Measurements from ENCODE around the gene DSCAML1. TPM values are rescaled to one million over a fixed set of nuclear protein-coding genes. Genes with fewer than 3 reads are reported as not detected.

The DSCAML1 gene
- total and polyA plus RNA-seq, 9 of the 15 experiments (the other 6 are each of a cell fraction or from before 2014, with no cell fraction given), result not detected

- H3K27ac ChIP-seq (ENCODE audit: extremely low read depth, low read depth, low read length), result no peak overlapping the region
- no peaks in the 10 kb centered on the region for H3K79me2 ChIP-seq (ENCODE audit: control insufficient read depth, insufficient read depth, low read length)
- TF ChIP-seq SPI1 (IDR thresholded peaks at IDR 0.05; ENCODE audit: borderline replicate concordance, low read depth, low read length) (no peak), ESRRB (CRISPR knock-in tag; IDR thresholded peaks at IDR 0.05; ENCODE audit: borderline replicate concordance) (no peak), NR2C2 (CRISPR knock-in tag; IDR thresholded peaks at IDR 0.05) (no peak), NR2C2 (tag; IDR thresholded peaks at IDR 0.05) (no peak), SAFB2 (IDR thresholded peaks at IDR 0.05; ENCODE audit: borderline replicate concordance, low read depth, low read length, severe bottlenecking) (no peak), ZNF764 (CRISPR knock-in tag; IDR thresholded peaks at IDR 0.05; ENCODE audit: low read depth) (no peak), ZNF551 (CRISPR knock-in tag; IDR thresholded peaks at IDR 0.05) (no peak)
- no peak for FAIRE-seq
- H3K4me2 ChIP-seq (ENCODE audit: insufficient read depth, low read length), result no peak overlapping the region
- no peaks in the 10 kb centered on the region for H3K9me1 ChIP-seq (ENCODE audit: control insufficient read depth, insufficient read depth, low read length)
- POLR2A ChIA-PET, result interaction anchor here (0.5 to 1.2 kb wide), 2 partner anchors 278 to 563 kb away, joined by 3 read pairs; partner anchors contain the start of gene CEP164
- H3K27me3 ChIP-seq (ENCODE audit: control insufficient read depth in 2 of 2, insufficient read depth in 2 of 2, low read length in 2 of 2), result peaks cover 10 to 66% of the 10 kb centered on the region in 2 experiments; a peak in 3 of 5 replicates
- no peak overlapping the region for H3K4me3 ChIP-seq
- H3K4me1 ChIP-seq (replicated peaks in 1 of 2; ENCODE audit: control insufficient read depth in 2 of 2, insufficient read depth in 2 of 2, low read length in 2 of 2), result no peaks in the 10 kb centered on the region
- peaks cover 4% of the 10 kb centered on the region for H4K20me1 ChIP-seq (replicated peaks; ENCODE audit: control insufficient read depth, insufficient read depth, low read length)
- in situ Hi-C loops (cut with MboI) (no loop called here), intact Hi-C loops (cut with micrococcal nuclease) (no loop called here)
- DNase-seq (ENCODE audit: extremely low read depth in 1 of 4, low spot score in 3 of 4), result no peak
- ATAC-seq, result no peak
- no peak overlapping the region for H2AFZ ChIP-seq (ENCODE audit: low read depth, low read length)
- H3K9ac ChIP-seq (ENCODE audit: insufficient read depth in 1 of 2, low read depth in 2 of 2, low read length in 2 of 2), result no peak overlapping the region
- H3K36me3 ChIP-seq (ENCODE audit: control insufficient read depth, insufficient read depth, low read length), result no peaks in the 10 kb centered on the region
- no TSS peak for BruUV-seq (replicated peaks)
- CTCF ChIA-PET (ENCODE audit: low intra/inter-chr PET ratio), result no interaction called here
- WGBS (ENCODE audit: insufficient coverage, low coverage, missing lambda C conversion rate), result 3% methylated on average over 5 of the region's 5 CpGs
- H3K9me3 ChIP-seq (replicated peaks; ENCODE audit: control insufficient read depth, insufficient read depth, low read depth, low read length), result no peaks in the 10 kb centered on the region
These were observed 190.8 kb downstream of the DSCAML1 start for GRCh38 chr11:117606211-117606610.

Measured in K562 (cell line).